ENCODE measurements around the gene KLHL29. TPM values are rescaled to one million over a fixed set of nuclear protein-coding genes. Genes with fewer than 3 reads are reported as not detected.

The KLHL29 gene
- total RNA-seq, 6 experiments from 2014 or later: 1.2 to 10.2 (median 6.4) TPM

GRCh38 chr2:23427350-23427749, 42.4 kb downstream of the KLHL29 start:
- Histone ChIP-seq H3K27me3 (no peaks in the 10 kb centered on the region), H3K4me3 (no peak overlapping the region), H3K9me3 (no peaks in the 10 kb centered on the region), H3K36me3 (no peaks in the 10 kb centered on the region), H3K4me1 (peaks cover 0 to 5% (median 0%) of the 10 kb centered on the region in 4 donors), H3K27ac (no peak overlapping the region)
- ATAC-seq (no peak), DNase-seq (no peak)
- 81% methylated on average over 8 of the region's 8 CpGs for WGBS (ENCODE audit: insufficient coverage, low coverage, low lambda C conversion rate, missing lambda C conversion rate)
- TF ChIP-seq CTCF (IDR thresholded peaks at IDR 0.05) (no peak), POLR2A (IDR thresholded peaks at IDR 0.05) (no peak)
- intact Hi-C loops (cut with DNase I): no loop called here

GRCh38 chr2:23427976-23428375, 43.0 kb downstream of the KLHL29 start:
- no peak overlapping the region for H3K4me3 ChIP-seq
- H3K4me1 ChIP-seq: peaks cover 0 to 5% (median 0%) of the 10 kb centered on the region in 4 donors
- DNase-seq (no peak), ATAC-seq (no peak)
- H3K27me3 ChIP-seq: no peaks in the 10 kb centered on the region
- intact Hi-C loops (cut with DNase I): no loop called here
- no peaks in the 10 kb centered on the region for H3K36me3 ChIP-seq
- no peaks in the 10 kb centered on the region for H3K9me3 ChIP-seq
- H3K27ac ChIP-seq: no peak overlapping the region
- TF ChIP-seq POLR2A (IDR thresholded peaks at IDR 0.05): no peak
- TF ChIP-seq CTCF (IDR thresholded peaks at IDR 0.05): no peak
- WGBS (ENCODE audit: insufficient coverage, low coverage, low lambda C conversion rate, missing lambda C conversion rate): 82% methylated on average over 9 of the region's 12 CpGs

GRCh38 chr2:23429036-23429435, 44.1 kb downstream of the KLHL29 start:
- ATAC-seq: no peak
- intact Hi-C loops (cut with DNase I): no loop called here

GRCh38 chr2:23430263-23430662, 45.3 kb downstream of the KLHL29 start:
- no peak for DNase-seq
- Histone ChIP-seq H3K4me3 (no peak overlapping the region), H3K4me1 (peaks cover 0 to 5% (median 0%) of the 10 kb centered on the region in 4 donors), H3K9me3 (no peaks in the 10 kb centered on the region), H3K27me3 (no peaks in the 10 kb centered on the region), H3K27ac (no peak overlapping the region), H3K36me3 (no peaks in the 10 kb centered on the region)
- no peak for ATAC-seq
- TF ChIP-seq CTCF (IDR thresholded peaks at IDR 0.05) (no peak), POLR2A (IDR thresholded peaks at IDR 0.05) (no peak)
- 100% methylated on average over 2 of the region's 2 CpGs for WGBS (ENCODE audit: insufficient coverage, low coverage, low lambda C conversion rate, missing lambda C conversion rate)
- intact Hi-C loops (cut with DNase I): no loop called here

More at GRCh38 chr2:23429036-23429435, 44.1 kb downstream of the KLHL29 start:
- no peaks in the 10 kb centered on the region for H3K36me3 ChIP-seq
- peaks cover 0 to 5% (median 0%) of the 10 kb centered on the region in 4 donors for H3K4me1 ChIP-seq
- no peak overlapping the region for H3K27ac ChIP-seq
- TF ChIP-seq POLR2A (IDR thresholded peaks at IDR 0.05) (no peak), CTCF (IDR thresholded peaks at IDR 0.05) (no peak)
- no peaks in the 10 kb centered on the region for H3K27me3 ChIP-seq
- H3K4me3 ChIP-seq: no peak overlapping the region
- H3K9me3 ChIP-seq: no peaks in the 10 kb centered on the region
- DNase-seq: no peak
- 93% methylated on average over 3 of the region's 6 CpGs for whole genome bisulfite sequencing (ENCODE audit: insufficient coverage, low coverage, low lambda C conversion rate, missing lambda C conversion rate)

GRCh38 chr2:23432531-23432930, 47.6 kb downstream of the KLHL29 start:
- Histone ChIP-seq H3K9me3 (no peaks in the 10 kb centered on the region), H3K27me3 (no peaks in the 10 kb centered on the region), H3K4me1 (no peaks in the 10 kb centered on the region), H3K36me3 (no peaks in the 10 kb centered on the region), H3K27ac (no peak overlapping the region), H3K4me3 (no peak overlapping the region)
- DNase-seq (peak in 1 of 3 donors; percentile 19), ATAC-seq (no peak)
- WGBS (ENCODE audit: insufficient coverage, low coverage, low lambda C conversion rate, missing lambda C conversion rate): 29% methylated on average over 1 of the region's 3 CpGs
- no peak for TF ChIP-seq POLR2A (IDR thresholded peaks at IDR 0.05)
- TF ChIP-seq CTCF (IDR thresholded peaks at IDR 0.05): no peak
- intact Hi-C loops (cut with DNase I): no loop called here
